H9 (cell line): Measurements from ENCODE around the gene LIPM. TPM values are rescaled to one million over a fixed set of nuclear protein-coding genes. Genes with fewer than 3 reads are reported as not detected.

ENCODE experiments used
- DNase-seq: peaks from one replicate; pipeline ENCODE4 v3.0.0-alpha.2; 2017
- H2AFZ ChIP-seq: one replicate; pipeline ENCODE4 v1.6.1; 2013; ENCODE audit warnings: mild to moderate bottlenecking, low read length, control low read depth, moderate library complexity
- H2AK5ac ChIP-seq: 2 replicates; pipeline ENCODE4 v1.6.1; 2013; ENCODE audit warnings: low read length, control low read depth, mixed read lengths; ENCODE audit not compliant: insufficient read length
- H2BK120ac ChIP-seq: one replicate; pipeline ENCODE4 v1.6.1; 2013; ENCODE audit warnings: low read depth, mild to moderate bottlenecking, low read length, control low read depth, inconsistent platforms; ENCODE audit not compliant: poor library complexity, severe bottlenecking
- H2BK12ac ChIP-seq: 2 replicates; pipeline ENCODE4 v1.6.1; 2013; ENCODE audit warnings: low read length, control low read depth, mixed read lengths, low read depth; ENCODE audit not compliant: insufficient read length
- H2BK15ac ChIP-seq: 2 replicates; pipeline ENCODE4 v1.6.1; 2013; ENCODE audit warnings: low read depth, low read length, control low read depth
- H2BK20ac ChIP-seq: one replicate; pipeline ENCODE4 v1.6.1; 2013; ENCODE audit warnings: low read depth, mild to moderate bottlenecking, low read length, control low read depth, inconsistent platforms; ENCODE audit not compliant: poor library complexity, severe bottlenecking
- H2BK5ac ChIP-seq: 2 replicates; pipeline ENCODE4 v1.6.1; 2013; ENCODE audit warnings: low read length, control low read depth, mixed read lengths; ENCODE audit not compliant: insufficient read length
- H3K14ac ChIP-seq: 2 replicates; pipeline ENCODE4 v1.6.1; 2013; ENCODE audit warnings: low read length, control low read depth; ENCODE audit not compliant: insufficient read depth
- H3K18ac ChIP-seq: 2 replicates; pipeline ENCODE4 v1.6.1; 2013; ENCODE audit warnings: low read depth, mild to moderate bottlenecking, mixed read lengths, low read length, control low read depth; ENCODE audit not compliant: insufficient read length
- H3K23ac ChIP-seq: 2 replicates; pipeline ENCODE4 v1.6.1; 2013; ENCODE audit warnings: low read length, control low read depth, mixed read lengths, low read depth; ENCODE audit not compliant: insufficient read length
- H3K23me2 ChIP-seq: 2 replicates; pipeline ENCODE4 v1.6.1; 2013; ENCODE audit warnings: low read depth, mild to moderate bottlenecking, mixed read lengths, low read length, control low read depth; ENCODE audit not compliant: insufficient read length, poor library complexity, severe bottlenecking
- H3K27ac ChIP-seq: 2 replicates; pipeline ENCODE4 v1.5.1; 2013; ENCODE audit warnings: low read length, control low read depth, mixed read lengths, low read depth; ENCODE audit not compliant: insufficient read length
- H3K27me3 ChIP-seq: 2 replicates; pipeline ENCODE4 v1.6.1; 2013; ENCODE audit warnings: low read length, control low read depth, inconsistent platforms; ENCODE audit not compliant: insufficient read depth
- H3K4ac ChIP-seq: 2 replicates; pipeline ENCODE4 v1.6.1; 2013; ENCODE audit warnings: low read depth, mild to moderate bottlenecking, control low read depth, inconsistent platforms, low read length, moderate library complexity
- H3K4me1 ChIP-seq: 2 replicates; pipeline ENCODE4 v1.6.1; 2013; ENCODE audit warnings: low read length, control low read depth, inconsistent platforms; ENCODE audit not compliant: insufficient read depth
- H3K4me2 ChIP-seq: 2 replicates; pipeline ENCODE4 v1.6.1; 2013; ENCODE audit warnings: low read length, control low read depth, mixed read lengths; ENCODE audit not compliant: insufficient read length, insufficient read depth
- H3K56ac ChIP-seq: 2 replicates; pipeline ENCODE4 v1.6.1; 2013; ENCODE audit warnings: low read depth, mild to moderate bottlenecking, mixed read lengths, low read length, control low read depth; ENCODE audit not compliant: insufficient read length
- H3K79me1 ChIP-seq: 2 replicates; pipeline ENCODE4 v1.6.1; 2013; ENCODE audit warnings: low read depth, mild to moderate bottlenecking, moderate library complexity, low read length, control low read depth, inconsistent platforms; ENCODE audit not compliant: insufficient read depth, poor library complexity, severe bottlenecking
- H3K79me2 ChIP-seq: 2 replicates; pipeline ENCODE4 v1.6.1; 2013; ENCODE audit warnings: low read length, control low read depth, inconsistent platforms; ENCODE audit not compliant: insufficient read depth
- H3K9ac ChIP-seq: 2 replicates; pipeline ENCODE4 v1.6.1; 2013; ENCODE audit warnings: low read length, control low read depth, mixed read lengths; ENCODE audit not compliant: insufficient read length; ENCODE audit errors: extremely low read depth
- H3K9me3 ChIP-seq: one replicate; pipeline ENCODE4 v1.6.1; 2013; ENCODE audit warnings: low read depth, low read length, inconsistent platforms; ENCODE audit not compliant: control insufficient read depth
- H3T11ph ChIP-seq: one replicate; pipeline ENCODE4 v1.6.1; 2013; ENCODE audit warnings: mild to moderate bottlenecking, low read length, control low read depth, inconsistent platforms
- H4K20me1 ChIP-seq: one replicate; pipeline ENCODE4 v1.6.1; 2013; ENCODE audit not compliant: control insufficient read depth, insufficient read length, insufficient read depth
- H4K5ac ChIP-seq: 2 replicates; pipeline ENCODE4 v1.6.1; 2013; ENCODE audit warnings: low read depth, mild to moderate bottlenecking, mixed read lengths, low read length, control low read depth; ENCODE audit not compliant: insufficient read length
- H4K8ac ChIP-seq: replicated peaks from 2 replicates; pipeline ENCODE4 v1.6.1; 2013; ENCODE audit warnings: low read length, control low read depth, mixed read lengths, low read depth; ENCODE audit not compliant: insufficient read length
- H4K91ac ChIP-seq: 2 replicates; pipeline ENCODE4 v1.6.1; 2013; ENCODE audit warnings: low read depth, mild to moderate bottlenecking, moderate library complexity, mixed read lengths, low read length, control low read depth; ENCODE audit not compliant: insufficient read length
- H3K27ac Mint-ChIP-seq, 3 experiments: 2 replicates in 2 of 3; 3 replicates in 1 of 3; pipeline ENCODE4 v1.8.0; 2020 to 2021; ENCODE audit warnings: mixed read lengths in 3 of 3, mild to moderate bottlenecking in 1 of 3, moderate library complexity in 1 of 3
- H3K27me3 Mint-ChIP-seq: 2 replicates; pipeline ENCODE4 v1.8.0; 2021; ENCODE audit warnings: low read depth, mild to moderate bottlenecking, moderate library complexity, mixed read lengths
- H3K36me3 Mint-ChIP-seq, 3 experiments: 2 replicates in 2 of 3; 3 replicates in 1 of 3; pipeline ENCODE4 v1.8.0; 2020 to 2021; ENCODE audit warnings: low read depth in 3 of 3, mixed read lengths in 3 of 3; ENCODE audit not compliant: insufficient read depth in 1 of 3
- H3K4me1 Mint-ChIP-seq, 2 experiments: 2 replicates each; pipeline ENCODE4 v1.8.0; 2020; ENCODE audit warnings: mixed read lengths in 2 of 2
- H3K4me3 Mint-ChIP-seq, 2 experiments: 2 replicates in 1 of 2; 3 replicates in 1 of 2; pipeline ENCODE4 v1.8.0; 2020 to 2021; ENCODE audit warnings: mild to moderate bottlenecking in 2 of 2, mixed read lengths in 2 of 2, moderate library complexity in 1 of 2
- H3K9me3 Mint-ChIP-seq, 2 experiments: 2 replicates in 1 of 2; 3 replicates in 1 of 2; pipeline ENCODE4 v1.8.0; 2020; ENCODE audit warnings: mild to moderate bottlenecking in 2 of 2, mixed read lengths in 2 of 2, moderate library complexity in 1 of 2
- CTCF ChIP-seq: fragments of 200-600 bp; sonication (generic); conservative IDR thresholded peaks from 3 replicates; pipeline ENCODE4 v1.8.0; 2021; ENCODE audit warnings: antibody characterized with exemption, mild to moderate bottlenecking
- WGBS: extraction: QIAGEN DNeasy Blood & Tissue Kit; methylation state at CpG from one replicate; pipeline ENCODE4 v1.1.7; 2013; ENCODE audit warnings: missing lambda C conversion rate, low lambda C conversion rate, mixed read lengths; ENCODE audit not compliant: insufficient read length; ENCODE audit errors: extremely low coverage; 5-methylcytosine and 5-hydroxymethylcytosine counted together
- total RNA-seq: library from RNA; stranded (reverse); gene quantifications from 2 replicates; pipeline ENCODE4 v1.2.1, GENCODE V29; 2021

LIPM gene
- total RNA-seq, 1 experiment from 2014 or later: not detected

GRCh38 chr10:88843171-88843570 is 40.6 kb downstream of the LIPM start:
- H3K36me3 Mint-ChIP-seq: no peaks in the 10 kb centered on the region
- H3K4me3 Mint-ChIP-seq: no peak overlapping the region
- Histone ChIP-seq H3T11ph (no peak overlapping the region), H3K9ac (no peak overlapping the region), H3K56ac (no peak overlapping the region), H2AFZ (no peak overlapping the region), H2BK20ac (no peak overlapping the region), H3K4ac (no peak overlapping the region), H2BK120ac (no peak overlapping the region), H3K18ac (no peak overlapping the region), H4K20me1 (no peaks in the 10 kb centered on the region), H4K8ac (no peak overlapping the region), H3K27me3 (no peaks in the 10 kb centered on the region), H3K79me2 (no peaks in the 10 kb centered on the region), H4K91ac (no peak overlapping the region), H3K4me1 (no peaks in the 10 kb centered on the region), H3K23ac (no peak overlapping the region), H3K9me3 (no peaks in the 10 kb centered on the region), H3K4me2 (no peak overlapping the region), H2AK5ac (no peak overlapping the region), H3K79me1 (no peaks in the 10 kb centered on the region), H2BK5ac (no peak overlapping the region), H3K14ac (no peak overlapping the region), H4K5ac (no peak overlapping the region), H2BK15ac (no peak overlapping the region), H3K23me2 (no peaks in the 10 kb centered on the region), H2BK12ac (no peak overlapping the region), H3K27ac (no peak overlapping the region)
- no peak overlapping the region for H3K27ac Mint-ChIP-seq
- H3K9me3 Mint-ChIP-seq: no peaks in the 10 kb centered on the region
- no peaks in the 10 kb centered on the region; the same call in 1 of the 2 replicates for H3K27me3 Mint-ChIP-seq
- no peak for DNase-seq
- no peak for TF ChIP-seq CTCF
- H3K4me1 Mint-ChIP-seq: peaks cover 5 to 8% of the 10 kb centered on the region in 2 experiments
- WGBS: no CpG with 5 or more reads among the region's 4 CpGs
